Heart right ventricle (tissue), 16 donors: Measurements from ENCODE around the gene CERK. TPM values are rescaled to one million over a fixed set of nuclear protein-coding genes. Genes with fewer than 3 reads are reported as not detected.
"Not testable (repeated sequence)": the region's sequence is repeated elsewhere in the genome, so short reads cannot be mapped to it uniquely, and the experiment has no call there.

ENCODE experiments used
- ATAC-seq, 8 donors: fragments of 200-7000 bp; cut with Tn5 transposase; one replicate each; pipeline ENCODE4 v1.9.1; 2020; ENCODE audit warnings: mild to moderate bottlenecking in 8 of 8, moderate library complexity in 8 of 8, moderate number of reproducible peaks in 1 of 8
- DNase-seq, 2 donors: peaks; one replicate each; pipeline ENCODE4 v3.0.0-alpha.2; 2020
- H3K27ac ChIP-seq, 10 donors: fragments of 200-600 bp; sonication (generic) in 2 of 10; one replicate each; pipeline versions ENCODE4 v1.5.0 to v1.8.0; 2020 to 2022; ENCODE audit warnings: mild to moderate bottlenecking in 3 of 10
- H3K27me3 ChIP-seq, 7 donors: fragments of 200-600 bp; one replicate each; pipeline ENCODE4 v1.8.0; 2021 to 2022; ENCODE audit warnings: mild to moderate bottlenecking in 2 of 7
- H3K36me3 ChIP-seq, 9 donors: fragments of 200-600 bp; sonication (generic) in 1 of 9; one replicate each; pipeline versions ENCODE4 v1.5.0 to v1.8.0; 2020 to 2022; ENCODE audit warnings: mild to moderate bottlenecking in 2 of 9
- H3K4me1 ChIP-seq, 9 donors: fragments of 200-600 bp; sonication (generic) in 1 of 9; one replicate each; pipeline versions ENCODE4 v1.5.0 to v1.8.0; 2020 to 2022; ENCODE audit warnings: mild to moderate bottlenecking in 4 of 9
- H3K4me3 ChIP-seq, 10 donors: fragments of 200-600 bp; sonication (generic) in 2 of 10; one replicate each; pipeline versions ENCODE4 v1.5.0 to v1.8.0; 2020 to 2022; ENCODE audit warnings: mild to moderate bottlenecking in 7 of 10, moderate library complexity in 2 of 10
- H3K9me3 ChIP-seq, 11 donors: fragments of 200-600 bp in 10 of 11; sonication (generic) in 2 of 11; one replicate each; pipeline versions ENCODE4 v1.5.0 to v1.8.0; 2013 to 2022; ENCODE audit warnings: mild to moderate bottlenecking in 2 of 11, control low read depth in 1 of 11, moderate library complexity in 1 of 11
- WGBS, 2 donors: extraction: QIAGEN DNeasy Blood & Tissue Kit; methylation state at CpG; one replicate each; pipeline ENCODE4 v1.1.7; 2013; ENCODE audit warnings: inconsistent platforms in 1 of 2; 5-methylcytosine and 5-hydroxymethylcytosine counted together
- intact Hi-C, 10 donors: fragments of 100-400 bp; cut with DNase I; formaldehyde crosslinking; loops; one replicate each; pipeline versions ENCODE4 v1.11.1 to v1.14.2; 2022
- polyA plus RNA-seq, 2 donors: library from polyadenylated mRNA; stranded (reverse); fragments of 200-250 nt; gene quantifications; one replicate each; pipeline ENCODE4 v1.2.3, GENCODE V29; 2013
- total RNA-seq, 10 donors: library from RNA; stranded (reverse); fragmentation: NEBNext Ultra II Directional in 3 of 10; extraction: Animal tissue kit (Norgen Biotek cat#: 25700) in 3 of 10; gene quantifications; one replicate each; pipeline versions ENCODE4 v1.2.1 to v1.2.4, GENCODE V29; 2021 to 2023
- TF ChIP-seq, protein P1 (sequence below), 9 donors: fragments of 200-600 bp; sonication (generic) in 2 of 9; IDR thresholded peaks; one replicate each; pipeline versions ENCODE4 v1.5.0 to v1.8.0; 2021 to 2022; ENCODE audit warnings: antibody characterized with exemption in 9 of 9, mild to moderate bottlenecking in 5 of 9, moderate library complexity in 1 of 9
- donor health status: Arrhythmogenic right ventricular cardiomyopathy.
- donor health status: ischemic (EF 13 %, LVEDD 7.1; RV severe dilation, severe dysfunction).
- donor health status: healthy with polysubstance abuse.
- donor health status: DM: no; HTN: yes; CAD: no.
- donor health status: DM: no; HTN: no; CAD: no.
- donor health status: ischemic (EF 25% LVEDD 6.9; RV normal size, moderate dysfunction).
- donor health status: ischemic (EF 25% LVEDD 5.7; RV mildly dilated, moderate dysfunction).
- donor health status: healthy.
- donor health status: DM: yes; HTN: yes; CAD: no.
- donor health status: Ischemic cardiomyopathy.
- donor health status: ischemic (EF 35%, LVEDD 5.7; RV mildly dilated, moderate dysfunction).
- donor health status: nonischemic (EF 11% LVEDD 7.7; RV severe dilation, severe dysfunction).
- donor health status: DM: yes; HTN: yes; CAD: no.
- donor health status: PGD.
- donor health status: ischemic (EF 29% LVEDD 5.4; RV normal size, mild dysfunction).
- donor health status: nonischemic (EF 23%, LVEDD 6.1; RV moderate dilation, normal function).

Gene CERK
- total and polyA plus RNA-seq, 12 donors: 21.5 to 97.0 (median 66.2) TPM

- no peak for DNase-seq
- Histone ChIP-seq H3K36me3 (no peaks in the 10 kb centered on the region), H3K27me3 (no peaks in the 10 kb centered on the region), H3K4me3 (no peak overlapping the region), H3K9me3 (no peaks in the 10 kb centered on the region), H3K4me1 (peaks cover 55 to 93% (median 80%) of the 10 kb centered on the region in 9 donors), H3K27ac (peak overlapping the region; percentile 75 to 94 (median 86))
- TF ChIP-seq, protein P1, sequence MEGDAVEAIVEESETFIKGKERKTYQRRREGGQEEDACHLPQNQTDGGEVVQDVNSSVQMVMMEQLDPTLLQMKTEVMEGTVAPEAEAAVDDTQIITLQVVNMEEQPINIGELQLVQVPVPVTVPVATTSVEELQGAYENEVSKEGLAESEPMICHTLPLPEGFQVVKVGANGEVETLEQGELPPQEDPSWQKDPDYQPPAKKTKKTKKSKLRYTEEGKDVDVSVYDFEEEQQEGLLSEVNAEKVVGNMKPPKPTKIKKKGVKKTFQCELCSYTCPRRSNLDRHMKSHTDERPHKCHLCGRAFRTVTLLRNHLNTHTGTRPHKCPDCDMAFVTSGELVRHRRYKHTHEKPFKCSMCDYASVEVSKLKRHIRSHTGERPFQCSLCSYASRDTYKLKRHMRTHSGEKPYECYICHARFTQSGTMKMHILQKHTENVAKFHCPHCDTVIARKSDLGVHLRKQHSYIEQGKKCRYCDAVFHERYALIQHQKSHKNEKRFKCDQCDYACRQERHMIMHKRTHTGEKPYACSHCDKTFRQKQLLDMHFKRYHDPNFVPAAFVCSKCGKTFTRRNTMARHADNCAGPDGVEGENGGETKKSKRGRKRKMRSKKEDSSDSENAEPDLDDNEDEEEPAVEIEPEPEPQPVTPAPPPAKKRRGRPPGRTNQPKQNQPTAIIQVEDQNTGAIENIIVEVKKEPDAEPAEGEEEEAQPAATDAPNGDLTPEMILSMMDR (IDR thresholded peaks at IDR 0.05): no peak
- WGBS, 2 donors: 35 to 36% methylated on average over 25 of the region's 25 CpGs
- intact Hi-C loops: loop anchor here in 3 of 10 donors (1.0 to 10.0 kb wide), 3 partner anchors 71 to 78 kb away; no protein-coding TSS in a partner anchor
- ATAC-seq: peak; percentile 12 to 62 (median 42)
These were observed 87.8 kb downstream of the CERK start for GRCh38 chr22:46650078-46650810.

- TF ChIP-seq, protein P1 (IDR thresholded peaks at IDR 0.05): no peak
- H3K27ac ChIP-seq: peak overlapping the region; percentile 75 to 94 (median 86)
- H3K4me3 ChIP-seq: no peak overlapping the region
- peak; percentile 58 to 72 for DNase-seq
- intact Hi-C loops: loop anchor here in 5 of 10 donors (1.0 to 10.0 kb wide), 6 partner anchors 57 to 87 kb away; no protein-coding TSS in a partner anchor
- no peaks in the 10 kb centered on the region for H3K9me3 ChIP-seq
- peak; percentile 48 to 79 (median 73) for ATAC-seq
- no peaks in the 10 kb centered on the region for H3K36me3 ChIP-seq
- no peaks in the 10 kb centered on the region for H3K27me3 ChIP-seq
- peaks cover 55 to 96% (median 81%) of the 10 kb centered on the region in 9 donors for H3K4me1 ChIP-seq
- WGBS, 2 donors: 14 to 16% methylated on average over 25 of the region's 25 CpGs
These were observed 88.6 kb downstream of the CERK start for GRCh38 chr22:46649141-46650077.

DNA sequence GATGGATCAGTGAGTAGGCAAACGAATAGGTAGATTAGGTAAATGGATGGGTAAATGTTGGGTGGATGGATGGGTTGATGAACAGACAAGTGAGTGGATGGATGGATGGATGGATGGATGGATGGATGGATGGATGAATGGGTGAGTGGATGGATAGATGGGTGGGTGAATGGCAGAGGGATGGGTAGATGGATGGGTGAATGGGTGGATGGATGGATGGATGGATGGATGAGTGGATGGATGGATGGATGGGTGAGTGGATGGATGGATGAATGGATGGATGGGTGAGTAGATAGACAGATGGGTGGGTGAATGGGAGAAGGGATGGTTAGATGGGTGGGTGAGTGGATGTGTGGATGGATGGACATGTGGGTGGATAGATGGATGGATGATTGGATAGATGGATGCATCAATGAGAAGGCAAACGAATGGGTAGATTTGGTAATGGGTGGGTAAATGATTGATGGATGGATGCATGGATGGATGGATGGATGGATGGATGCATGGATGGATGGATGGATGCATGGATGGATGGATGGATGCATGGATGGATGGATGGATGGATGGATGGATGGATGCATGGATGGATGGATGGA lies 89.7 kb downstream of the CERK start:
- intact Hi-C loops: loop anchor here in 2 of 10 donors (5.0 kb wide), 3 partner anchors 56 to 86 kb away; no protein-coding TSS in a partner anchor
- H3K4me1 ChIP-seq: peaks cover 45 to 90% (median 71%) of the 10 kb centered on the region in 9 donors
- H3K27ac ChIP-seq, H3K36me3 ChIP-seq, DNase-seq, H3K9me3 ChIP-seq, H3K4me3 ChIP-seq, H3K27me3 ChIP-seq, ATAC-seq: not testable (repeated sequence)
- WGBS, 2 donors: 98% methylated on average over 2 of the region's 2 CpGs

DNA sequence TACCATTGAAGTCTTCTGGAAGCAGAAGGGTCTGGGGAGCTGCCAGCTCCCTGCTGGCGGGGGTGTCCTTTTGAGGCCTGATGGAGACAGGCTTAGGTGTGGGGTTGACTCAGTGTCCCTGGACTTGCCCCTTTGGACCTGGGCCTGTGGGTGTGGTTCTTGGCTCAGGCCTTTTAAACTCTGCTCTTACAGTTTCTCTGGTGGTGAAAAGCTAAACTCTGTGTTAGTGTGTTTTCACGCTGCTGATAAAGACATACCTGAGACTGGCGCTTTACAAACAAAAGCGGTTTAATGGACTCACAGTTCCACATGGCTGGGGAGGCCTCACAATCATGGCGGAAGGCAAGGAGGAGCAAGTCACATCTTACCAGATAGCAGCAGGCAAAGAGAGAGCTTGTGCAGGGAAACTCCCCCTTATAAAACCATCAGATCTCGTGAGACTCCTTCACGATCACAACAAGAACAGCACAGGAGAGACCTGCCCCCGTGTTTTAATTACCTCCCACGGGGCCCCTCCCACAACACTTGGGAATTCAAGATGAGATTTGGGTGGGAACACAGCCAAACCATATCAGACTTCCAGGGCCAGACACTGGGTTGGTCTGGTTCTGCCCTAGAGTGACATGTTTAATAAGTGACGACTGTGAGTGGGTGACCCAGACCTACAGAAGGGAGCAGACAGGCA lies 91.4 kb downstream of the CERK start:
- no peak for ATAC-seq
- Histone ChIP-seq H3K36me3 (no peaks in the 10 kb centered on the region), H3K4me3 (no peak overlapping the region), H3K9me3 (no peaks in the 10 kb centered on the region), H3K27me3 (no peaks in the 10 kb centered on the region), H3K27ac (peak overlapping the region in 4 of 10 donors; percentile 4 to 43 (median 10)), H3K4me1 (peaks cover 36 to 85% (median 54%) of the 10 kb centered on the region in 9 donors)
- DNase-seq: no peak
- TF ChIP-seq, protein P1 (IDR thresholded peaks at IDR 0.05): no peak
- WGBS, 2 donors: 71 to 73% methylated on average over 10 of the region's 10 CpGs
- intact Hi-C loops: loop anchor here in 2 of 10 donors (5.0 kb wide), 3 partner anchors 54 to 84 kb away; no protein-coding TSS in a partner anchor

DNA sequence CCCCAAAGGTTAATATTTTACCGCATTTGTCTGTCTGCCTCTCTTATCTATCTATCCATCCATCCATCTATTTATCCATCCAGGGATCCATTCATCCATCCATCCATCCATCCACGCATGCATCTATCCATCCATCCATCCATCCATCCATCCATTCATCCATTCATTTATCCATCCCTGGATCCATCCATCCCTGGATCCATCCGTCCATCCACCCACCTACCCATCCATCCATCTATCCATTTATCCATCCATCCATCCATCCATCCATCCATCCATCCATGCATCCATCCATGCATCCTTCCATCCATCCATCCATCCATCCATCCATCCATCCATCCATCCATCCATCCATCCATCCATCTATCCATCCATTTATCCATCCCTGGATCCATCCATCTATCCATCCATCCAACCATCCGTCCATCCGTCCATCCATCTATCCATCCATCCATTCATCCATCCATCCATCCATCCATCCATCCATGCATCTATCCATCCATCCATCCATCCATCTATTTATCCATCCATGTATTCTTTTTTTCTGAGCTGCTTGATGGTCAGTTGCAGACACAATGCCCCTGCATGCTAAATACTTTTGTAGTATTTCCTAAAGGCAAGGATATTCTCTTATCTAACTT lies 95.1 kb downstream of the CERK start:
- Histone ChIP-seq H3K36me3 (peaks cover 0 to 11% (median 0%) of the 10 kb centered on the region in 9 donors), H3K4me1 (peaks cover 19 to 79% (median 64%) of the 10 kb centered on the region in 9 donors)
- ATAC-seq, H3K9me3 ChIP-seq, H3K27ac ChIP-seq, H3K27me3 ChIP-seq, intact Hi-C loops, DNase-seq, H3K4me3 ChIP-seq: not testable (repeated sequence)
- 92 to 94% methylated on average over 5 of the region's 5 CpGs for WGBS, 2 donors
